HG02970 (cell line): ENCODE data around the gene IL5RA.
A peak's percentile ranks its signal among the peaks of the same experiment; 100 is the strongest.

Experiments
- ATAC-seq: cut with Tn5 transposase; IDR thresholded peaks from one replicate; pipeline ENCODE4 v1.9.1; 2021; ENCODE audit warnings: mild to moderate bottlenecking, moderate library complexity, moderate number of reproducible peaks; ENCODE audit not compliant: unreplicated experiment, low FRiP score

The IL5RA gene

GRCh38 chr3:3069723-3070122 lies 40.5 kb downstream of the IL5RA start:
- no peak for ATAC-seq

GRCh38 chr3:3068358-3068881 lies 41.8 kb downstream of the IL5RA start:
- ATAC-seq, result no peak

- ATAC-seq, result no peak
Measured at GRCh38 chr3:3066910-3067309, 43.3 kb downstream of the IL5RA start.

GRCh38 chr3:3066378-3066777 lies 43.8 kb downstream of the IL5RA start:
- no peak for ATAC-seq

GRCh38 chr3:3065876-3066275 lies 44.3 kb downstream of the IL5RA start:
- ATAC-seq, result no peak

- ATAC-seq, result no peak
Measured at GRCh38 chr3:3064297-3064696, 45.9 kb downstream of the IL5RA start.

GRCh38 chr3:3059645-3060044 lies 50.5 kb downstream of the IL5RA start:
- no peak for ATAC-seq

- no peak for ATAC-seq
Measured at GRCh38 chr3:3053974-3054373, 56.2 kb downstream of the IL5RA start.

- no peak for ATAC-seq
Measured at GRCh38 chr3:3038201-3038991, 71.8 kb downstream of the IL5RA start.

- ATAC-seq, result no peak
Measured at GRCh38 chr3:3037156-3037555, 73.0 kb downstream of the IL5RA start.

- no peak for ATAC-seq
Measured at GRCh38 chr3:3031326-3031725, 78.8 kb downstream of the IL5RA start.

GRCh38 chr3:3027976-3028567 lies 82.1 kb downstream of the IL5RA start:
- ATAC-seq, result peak; percentile 92

- no peak for ATAC-seq
Measured at GRCh38 chr3:3023111-3023745, 86.9 kb downstream of the IL5RA start.

GRCh38 chr3:3020209-3020608 lies 90.0 kb downstream of the IL5RA start:
- ATAC-seq, result no peak
